GM18867 (cell line): ENCODE results near the gene ANKRD11.
"Not testable (repeated sequence)": the region's sequence is repeated elsewhere in the genome, so short reads cannot be mapped to it uniquely, and the experiment has no call there.

Experiments used
- ATAC-seq: cut with Tn5 transposase; IDR thresholded peaks from one replicate; pipeline ENCODE4 v1.9.1; 2021; ENCODE audit warnings: mild to moderate bottlenecking, moderate library complexity; ENCODE audit not compliant: unreplicated experiment

ANKRD11 gene

GRCh38 chr16:89319631-89319885 is 170.8 kb downstream of the ANKRD11 start:
- no peak for ATAC-seq

- ATAC-seq, result no peak
These were observed 171.3 kb downstream of the ANKRD11 start for GRCh38 chr16:89318871-89319630.

- no peak for ATAC-seq
These were observed 172.0 kb downstream of the ANKRD11 start for GRCh38 chr16:89318430-89318758.

- ATAC-seq, result no peak
These were observed 172.5 kb downstream of the ANKRD11 start for GRCh38 chr16:89317729-89318429.

- ATAC-seq, result no peak
These were observed 173.2 kb downstream of the ANKRD11 start for GRCh38 chr16:89317101-89317671.

- no peak for ATAC-seq
These were observed 173.7 kb downstream of the ANKRD11 start for GRCh38 chr16:89316701-89317100.

GRCh38 chr16:89315791-89316581 is 174.4 kb downstream of the ANKRD11 start:
- no peak for ATAC-seq

- no peak for ATAC-seq
These were observed 175.1 kb downstream of the ANKRD11 start for GRCh38 chr16:89315271-89315670.

- no peak for ATAC-seq
These were observed 175.5 kb downstream of the ANKRD11 start for GRCh38 chr16:89314854-89315253.

- ATAC-seq, result no peak
These were observed 176.0 kb downstream of the ANKRD11 start for GRCh38 chr16:89314357-89314756.

GRCh38 chr16:89313583-89313982 is 176.8 kb downstream of the ANKRD11 start:
- no peak for ATAC-seq

- no peak for ATAC-seq
These were observed 177.6 kb downstream of the ANKRD11 start for GRCh38 chr16:89312598-89313299.

- ATAC-seq, result no peak
These were observed 178.2 kb downstream of the ANKRD11 start for GRCh38 chr16:89312194-89312593.

- ATAC-seq, result no peak
These were observed 178.7 kb downstream of the ANKRD11 start for GRCh38 chr16:89311636-89312035.

- no peak for ATAC-seq
These were observed 180.8 kb downstream of the ANKRD11 start for GRCh38 chr16:89309438-89310122.

- ATAC-seq, result no peak
These were observed 181.7 kb downstream of the ANKRD11 start for GRCh38 chr16:89308391-89309333.

- ATAC-seq, result no peak
These were observed 182.9 kb downstream of the ANKRD11 start for GRCh38 chr16:89307421-89307805.

- ATAC-seq, result not testable (repeated sequence)
These were observed 183.6 kb downstream of the ANKRD11 start for GRCh38 chr16:89306457-89307420.
